Transverse colon (tissue), 4 donors: ENCODE data around the gene TLN1. TPM values are rescaled to one million over a fixed set of nuclear protein-coding genes. Genes with fewer than 3 reads are reported as not detected.

Source experiments
- DNase-seq: peaks from one replicate; pipeline ENCODE4 v3.0.0-alpha.2; 2019
- H3K27ac ChIP-seq, 4 donors: fragments of 200-600 bp; sonication (generic); 2 replicates each; pipeline ENCODE4 v1.5.1; 2016 to 2018; ENCODE audit warnings: inconsistent platforms in 4 of 4
- H3K27me3 ChIP-seq: fragments of 200-600 bp; sonication (generic); 2 replicates; pipeline ENCODE4 v1.5.1; 2017; ENCODE audit warnings: inconsistent platforms
- H3K36me3 ChIP-seq, 4 donors: fragments of 200-600 bp; sonication (generic); 2 replicates each; pipeline ENCODE4 v1.5.1; 2017 to 2019; ENCODE audit warnings: inconsistent platforms in 4 of 4
- H3K4me1 ChIP-seq, 4 donors: fragments of 200-600 bp; sonication (generic); 2 replicates each; pipeline ENCODE4 v1.5.1; 2017 to 2020; ENCODE audit warnings: inconsistent platforms in 4 of 4
- H3K4me3 ChIP-seq, 4 donors: fragments of 200-600 bp; sonication (generic); 1 replicate in 1 of 4; 2 replicates in 3 of 4; pipeline versions ENCODE4 v1.5.1 to v1.6.1; 2017 to 2019; ENCODE audit warnings: inconsistent platforms in 4 of 4
- H3K9me3 ChIP-seq, 2 donors: fragments of 200-600 bp; sonication (generic); 2 replicates each; pipeline ENCODE4 v1.5.1; 2017 to 2019; ENCODE audit warnings: inconsistent platforms in 2 of 2
- CTCF ChIP-seq, 5 experiments: fragments of 200-600 bp in 3 of 5; fragments of 450-650 bp in 2 of 5; sonication (generic) in 3 of 5; IDR thresholded peaks; 1 replicate in 2 of 5; 2 replicates in 3 of 5; pipeline ENCODE4 v1.5.1; 2016 to 2017; ENCODE audit warnings: antibody characterized with exemption in 5 of 5, inconsistent platforms in 3 of 5, mild to moderate bottlenecking in 2 of 5, moderate library complexity in 1 of 5
- EP300 ChIP-seq: sonication (generic); formaldehyde crosslinking; IDR thresholded peaks from one replicate; pipeline ENCODE4 v1.6.1; 2017; ENCODE audit warnings: antibody characterized with exemption, low read depth
- POLR2A ChIP-seq: fragments of 450-650 bp; IDR thresholded peaks from one replicate; pipeline ENCODE4 v1.6.1; 2016; ENCODE audit warnings: antibody characterized with exemption, mild to moderate bottlenecking, moderate library complexity
- POLR2AphosphoS5 ChIP-seq, 3 donors: sonication (generic); formaldehyde crosslinking; IDR thresholded peaks; one replicate each; pipeline ENCODE4 v1.6.1; 2016; ENCODE audit warnings: antibody characterized with exemption in 3 of 3
- WGBS, 2 donors: methylation state at CpG; one replicate each; pipeline ENCODE4 v1.1.5; 2018; ENCODE audit warnings: low coverage in 1 of 2; 5-methylcytosine and 5-hydroxymethylcytosine counted together
- in situ Hi-C, 4 donors: fragments of 200-750 bp; cut with MboI; loops; one replicate each; pipeline versions ENCODE4 v1.15.0 to v1.15.1; 2017; ENCODE audit warnings: low sequenced_read_pairs in 3 of 4, low pct_ligation_motif_present in 1 of 4, low pct_unique_long_range_greater_than_20kb in 1 of 4
- intact Hi-C: fragments of 100-400 bp; cut with DNase I; formaldehyde crosslinking; loops from one replicate; pipeline ENCODE4 v1.15.1; 2023; ENCODE audit warnings: low total_unique reads
- total RNA-seq, 4 donors: library from RNA; depleted of rRNA; stranded (reverse); fragments of >200 nt; gene quantifications; one replicate each; pipeline ENCODE4 v1.1.0, GENCODE V29; 2016

Gene TLN1
- total RNA-seq, 4 donors from 2014 or later, result 158 to 328 (median 177) TPM

GRCh38 chr9:35698231-35698630, 33.8 kb downstream of the TLN1 start:
- Histone ChIP-seq H3K9me3 (no peaks in the 10 kb centered on the region), H3K27ac (peak overlapping the region in 3 of 4 donors; percentile 91 to 95 (median 92)), H3K36me3 (peaks cover 0 to 61% (median 25%) of the 10 kb centered on the region in 4 donors), H3K27me3 (no peaks in the 10 kb centered on the region), H3K4me1 (peaks cover 0 to 19% (median 13%) of the 10 kb centered on the region in 4 donors), H3K4me3 (no peak overlapping the region)
- in situ Hi-C loops (loop anchor here in 1 of 4 donors (25.0 kb wide), 1 partner anchor 711 kb away; the partner anchor contains the start of gene DNAJB5), intact Hi-C loops (no loop called here)
- TF ChIP-seq POLR2A, result no peak
- WGBS, 2 donors, result 89% methylated on average over 5 of the region's 5 CpGs; no CpG with 5 or more reads in 1 of the 2 donors
- DNase-seq, result no peak

GRCh38 chr9:35697486-35697885, 34.5 kb downstream of the TLN1 start:
- Histone ChIP-seq H3K9me3 (no peaks in the 10 kb centered on the region), H3K36me3 (peaks cover 0 to 53% (median 22%) of the 10 kb centered on the region in 4 donors), H3K4me3 (no peak overlapping the region), H3K27me3 (no peaks in the 10 kb centered on the region), H3K27ac (peak overlapping the region; percentile 52 to 95 (median 92)), H3K4me1 (peaks cover 0 to 19% (median 13%) of the 10 kb centered on the region in 4 donors)
- 88 to 89% methylated on average over 3 to 14 of the region's 14 CpGs for WGBS, 2 donors
- intact Hi-C loops, result no loop called here
- in situ Hi-C loops, result loop anchor here in 1 of 4 donors (25.0 kb wide), 1 partner anchor 710 kb away; the partner anchor contains the start of gene DNAJB5
- DNase-seq, result no peak
- TF ChIP-seq EP300 (no peak), CTCF (IDR thresholded peaks at IDR 0.05) (no peak), POLR2A (no peak), POLR2AphosphoS5 (IDR thresholded peaks at IDR 0.05) (no peak)

DNA sequence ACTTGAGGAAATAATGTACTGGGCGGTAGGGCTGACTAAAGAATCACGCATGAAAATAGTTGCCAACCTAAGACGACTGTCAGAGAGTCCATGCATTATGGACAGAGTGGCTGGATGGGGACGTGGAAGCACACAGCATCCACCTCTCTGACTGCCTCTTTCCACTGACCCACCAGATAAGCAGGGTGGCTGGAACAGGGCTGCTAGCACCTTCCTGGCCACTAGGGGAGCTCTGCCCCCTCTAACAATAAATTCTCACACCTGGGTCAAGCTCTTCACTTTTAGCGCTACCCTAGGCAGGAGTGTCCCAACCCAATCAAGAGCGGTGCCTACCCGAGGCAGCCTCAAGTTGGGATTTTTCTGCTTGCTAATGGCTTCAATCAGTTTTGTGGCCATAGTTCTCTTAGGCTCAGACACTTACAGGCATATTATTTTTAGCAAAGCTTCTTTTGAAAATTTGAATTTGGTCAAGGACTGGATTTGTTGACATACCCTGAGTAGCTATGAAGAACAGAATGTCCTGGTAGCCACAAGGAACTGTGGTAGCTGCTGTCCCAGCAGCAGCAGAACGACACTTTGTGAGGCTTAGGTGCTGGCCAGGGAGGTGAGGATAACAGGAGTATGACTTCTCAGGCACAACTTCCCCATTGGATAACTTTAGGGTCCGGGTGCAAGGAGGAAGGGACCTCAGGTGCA, 35.3 kb downstream of the TLN1 start:
- WGBS, 2 donors, result 13 to 37% methylated on average over 3 to 9 of the region's 9 CpGs
- intact Hi-C loops, result no loop called here
- TF ChIP-seq EP300, result peak; percentile 18
- peak in 1 of 3 donors; percentile 34 for TF ChIP-seq POLR2AphosphoS5 (IDR thresholded peaks at IDR 0.05)
- TF ChIP-seq POLR2A, result no peak
- TF ChIP-seq CTCF (IDR thresholded peaks at IDR 0.05), result peak; percentile 84 to 91 (median 88)
- Histone ChIP-seq H3K4me3 (no peak overlapping the region), H3K36me3 (peaks cover 0 to 45% (median 18%) of the 10 kb centered on the region in 4 donors), H3K27me3 (no peaks in the 10 kb centered on the region), H3K27ac (peak overlapping the region; percentile 52 to 95 (median 92)), H3K4me1 (peaks cover 0 to 19% (median 13%) of the 10 kb centered on the region in 4 donors), H3K9me3 (no peaks in the 10 kb centered on the region)
- in situ Hi-C loops, result loop anchor here in 1 of 4 donors (25.0 kb wide), 1 partner anchor 709 kb away; the partner anchor contains the start of gene DNAJB5
- peak; percentile 77 for DNase-seq

DNA sequence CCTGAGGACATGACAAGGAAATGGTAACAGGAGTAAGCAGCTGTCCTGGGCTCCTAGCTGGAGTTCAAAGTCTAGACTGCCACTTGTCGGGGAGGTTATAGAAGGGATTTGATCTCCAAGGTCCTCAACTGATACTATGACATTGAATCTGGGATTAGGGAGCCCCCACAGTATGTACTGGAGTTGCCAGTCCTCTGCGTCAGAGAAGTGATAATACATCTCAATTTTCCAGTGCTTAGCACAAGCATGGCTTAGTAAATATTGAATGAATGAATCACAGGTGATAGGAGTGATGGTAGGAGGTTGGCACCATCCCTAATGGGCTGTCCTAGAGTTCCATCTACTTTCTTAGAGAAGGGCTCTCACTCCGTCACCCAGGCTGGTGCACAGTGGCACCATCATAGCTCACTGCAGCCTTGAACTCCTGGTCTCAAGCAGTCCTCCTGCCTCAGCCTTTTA, 36.0 kb downstream of the TLN1 start:
- H3K27ac ChIP-seq, result peak overlapping the region; percentile 52 to 95 (median 92)
- no peak for TF ChIP-seq EP300
- TF ChIP-seq POLR2A, result no peak
- no peak for TF ChIP-seq POLR2AphosphoS5 (IDR thresholded peaks at IDR 0.05)
- TF ChIP-seq CTCF (IDR thresholded peaks at IDR 0.05), result no peak
- intact Hi-C loops, result no loop called here
- WGBS, 2 donors, result 76% methylated on average over 3 of the region's 3 CpGs; no CpG with 5 or more reads in 1 of the 2 donors
- peaks cover 0 to 24% (median 16%) of the 10 kb centered on the region in 4 donors for H3K4me1 ChIP-seq
- no peaks in the 10 kb centered on the region for H3K27me3 ChIP-seq
- no peaks in the 10 kb centered on the region for H3K9me3 ChIP-seq
- in situ Hi-C loops, result loop anchor here in 1 of 4 donors (25.0 kb wide), 1 partner anchor 709 kb away; the partner anchor contains the start of gene DNAJB5
- H3K36me3 ChIP-seq, result peaks cover 0 to 38% (median 14%) of the 10 kb centered on the region in 4 donors
- DNase-seq, result no peak
- H3K4me3 ChIP-seq, result no peak overlapping the region
